ENCODE data around the gene LAMTOR4. TPM values are rescaled to one million over a fixed set of nuclear protein-coding genes. Genes with fewer than 3 reads are reported as not detected.

LAMTOR4 gene
- total and polyA plus RNA-seq, 10 of the 15 experiments (the other 5 are each of a cell fraction or from before 2014, with no cell fraction given): 73.4 to 297 (median 196) TPM

DNA sequence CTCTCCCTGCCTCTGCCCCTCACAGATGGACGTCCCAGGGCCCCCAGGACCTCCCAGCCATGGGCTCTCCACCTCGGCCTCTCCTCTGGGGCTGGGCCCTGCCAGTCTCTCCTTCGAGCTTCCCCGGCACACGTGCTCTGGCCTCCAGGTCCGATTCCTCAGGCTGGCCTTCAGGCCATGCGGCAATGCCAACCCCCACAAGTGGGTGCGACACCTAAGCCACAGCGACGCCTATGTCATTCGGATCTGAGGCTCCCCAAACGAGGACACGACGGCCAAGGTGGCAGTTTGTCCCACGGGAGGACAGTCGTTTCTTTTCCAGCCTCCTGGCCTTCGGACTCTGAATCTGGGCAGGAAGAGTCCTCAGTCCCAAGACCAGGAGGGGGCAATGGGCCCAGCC lies 42.1 kb upstream of the LAMTOR4 start:
- Histone ChIP-seq H3K27me3 (replicated peaks in 1 of 2; ENCODE audit: control insufficient read depth in 2 of 2, insufficient read depth in 2 of 2, low read length in 1 of 2) (no peaks in the 10 kb centered on the region), H3K79me2 (ENCODE audit: control insufficient read depth, insufficient read depth, low read length) (peaks cover 3% of the 10 kb centered on the region), H3K4me1 (ENCODE audit: control insufficient read depth, insufficient read depth, low read length) (peaks cover 6% of the 10 kb centered on the region), H2AFZ (ENCODE audit: control insufficient read depth, low read depth, low read length) (no peak overlapping the region), H3K9ac (ENCODE audit: control insufficient read depth, insufficient read depth, low read length) (no peak overlapping the region), H3K9me3 (replicated peaks; ENCODE audit: control insufficient read depth, insufficient read depth, low read length) (no peaks in the 10 kb centered on the region), H3K36me3 (ENCODE audit: control insufficient read depth in 2 of 2, insufficient read depth in 2 of 2, low read length in 1 of 2) (peaks cover 5 to 8% of the 10 kb centered on the region in 2 experiments; a peak in 3 of 4 replicates), H3K4me3 (no peak overlapping the region), H3K4me2 (ENCODE audit: control insufficient read depth, insufficient read depth) (no peak overlapping the region), H4K20me1 (ENCODE audit: control insufficient read depth, insufficient read depth) (no peaks in the 10 kb centered on the region), H3K27ac (ENCODE audit: control insufficient read depth, insufficient read depth) (no peak overlapping the region)
- ChIA-PET CTCF (no interaction called here), SMC1A (ENCODE audit: uncharacterized antibody, unreplicated experiment) (no interaction called here), RAD21 (ENCODE audit: unreplicated experiment) (no interaction called here), POLR2A (no interaction called here)
- FAIRE-seq (no peak), DNase-seq (ENCODE audit: low read depth, low spot score) (no peak), ATAC-seq (no peak)
- WGBS (ENCODE audit: insufficient coverage, insufficient replicate concordance, low lambda C conversion rate, missing lambda C conversion rate): 86% methylated on average over 16 of the region's 17 CpGs
- BruUV-seq (replicated peaks): no TSS peak
- intact Hi-C loops (cut with micrococcal nuclease; ENCODE audit: unreplicated experiment): no loop called here
- no peak for TF ChIP-seq BHLHE40 (IDR thresholded peaks at IDR 0.05; ENCODE audit: borderline replicate concordance in 1 of 2, low read depth in 2 of 2, low read length in 1 of 2)
- no peak for TF ChIP-seq RB1 (IDR thresholded peaks at IDR 0.05; ENCODE audit: borderline replicate concordance)
- TF ChIP-seq POLR2AphosphoS5 (IDR thresholded peaks at IDR 0.05; ENCODE audit: low read length): no peak
- TF ChIP-seq, protein P1, sequence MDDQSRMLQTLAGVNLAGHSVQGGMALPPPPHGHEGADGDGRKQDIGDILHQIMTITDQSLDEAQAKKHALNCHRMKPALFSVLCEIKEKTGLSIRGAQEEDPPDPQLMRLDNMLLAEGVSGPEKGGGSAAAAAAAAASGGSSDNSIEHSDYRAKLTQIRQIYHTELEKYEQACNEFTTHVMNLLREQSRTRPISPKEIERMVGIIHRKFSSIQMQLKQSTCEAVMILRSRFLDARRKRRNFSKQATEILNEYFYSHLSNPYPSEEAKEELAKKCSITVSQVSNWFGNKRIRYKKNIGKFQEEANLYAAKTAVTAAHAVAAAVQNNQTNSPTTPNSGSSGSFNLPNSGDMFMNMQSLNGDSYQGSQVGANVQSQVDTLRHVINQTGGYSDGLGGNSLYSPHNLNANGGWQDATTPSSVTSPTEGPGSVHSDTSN (IDR thresholded peaks at IDR 0.05; ENCODE audit: insufficient replicate concordance, low read depth, low read length): no peak
- no peak for TF ChIP-seq NRF1 (conservative IDR thresholded peaks at IDR 0.05; ENCODE audit: low read depth, low read length)
- no peak for TF ChIP-seq SREBF2 (IDR thresholded peaks at IDR 0.05; ENCODE audit: low read length)
- TF ChIP-seq KLF5 (IDR thresholded peaks at IDR 0.05; ENCODE audit: partially characterized antibody): no peak
- no peak for TF ChIP-seq MTA2 (IDR thresholded peaks at IDR 0.05; ENCODE audit: low read depth)
- no peak for TF ChIP-seq BRCA1 (IDR thresholded peaks at IDR 0.05; ENCODE audit: low read depth, low read length)
- TF ChIP-seq HDGF (IDR thresholded peaks at IDR 0.05): no peak
- no peak for TF ChIP-seq BMI1 (IDR thresholded peaks at IDR 0.05; ENCODE audit: borderline replicate concordance)
- TF ChIP-seq BCL11A (IDR thresholded peaks at IDR 0.05; ENCODE audit: low read depth, low read length): no peak
- TF ChIP-seq, protein P2, sequence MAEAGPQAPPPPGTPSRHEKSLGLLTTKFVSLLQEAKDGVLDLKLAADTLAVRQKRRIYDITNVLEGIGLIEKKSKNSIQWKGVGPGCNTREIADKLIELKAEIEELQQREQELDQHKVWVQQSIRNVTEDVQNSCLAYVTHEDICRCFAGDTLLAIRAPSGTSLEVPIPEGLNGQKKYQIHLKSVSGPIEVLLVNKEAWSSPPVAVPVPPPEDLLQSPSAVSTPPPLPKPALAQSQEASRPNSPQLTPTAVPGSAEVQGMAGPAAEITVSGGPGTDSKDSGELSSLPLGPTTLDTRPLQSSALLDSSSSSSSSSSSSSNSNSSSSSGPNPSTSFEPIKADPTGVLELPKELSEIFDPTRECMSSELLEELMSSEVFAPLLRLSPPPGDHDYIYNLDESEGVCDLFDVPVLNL (IDR thresholded peaks at IDR 0.05; ENCODE audit: low read depth, low read length): no peak
- TF ChIP-seq NR2C1 (IDR thresholded peaks at IDR 0.05): no peak
- TF ChIP-seq CHD4 (IDR thresholded peaks at IDR 0.05): no peak
- TF ChIP-seq STAT1 (conservative IDR thresholded peaks at IDR 0.05): no peak
- in situ Hi-C loops (cut with MboI): no loop called here

Data from GM12878 (cell line).